Measurements from ENCODE around the gene RRP36.

Gene RRP36

GRCh38 chr6:43021270-43022047, at the start of gene RRP36 (continued):
- no peak for TF ChIP-seq PRDM2 (tag by site-specific recombination; IDR thresholded peaks at IDR 0.05; ENCODE audit: borderline replicate concordance)
- TF ChIP-seq ZNF704 (tag by site-specific recombination; IDR thresholded peaks at IDR 0.05), result no peak
- peak; percentile 77 for TF ChIP-seq ZNF629 (tag by site-specific recombination; IDR thresholded peaks at IDR 0.05)
- TF ChIP-seq ZNF2 (tag by site-specific recombination; IDR thresholded peaks at IDR 0.05), result peak; percentile 20; the same call in 1 of the 2 replicates
- no peak for TF ChIP-seq MEIS1 (CRISPR knock-in tag; IDR thresholded peaks at IDR 0.05; ENCODE audit: borderline replicate concordance)
- TF ChIP-seq ZSCAN18 (tag by site-specific recombination; IDR thresholded peaks at IDR 0.05), result no peak
- 0 out of 2 replicates have a peak, but pooled peaks have one; percentile 42 for TF ChIP-seq ZFP37 (tag by site-specific recombination; IDR thresholded peaks at IDR 0.05)
- TF ChIP-seq ZNF473 (tag by site-specific recombination; IDR thresholded peaks at IDR 0.05), result no peak
- TF ChIP-seq ZNF561 (tag by site-specific recombination; IDR thresholded peaks at IDR 0.05; ENCODE audit: borderline replicate concordance), result peak; percentile 55; the same call in 1 of the 2 replicates
- TF ChIP-seq OVOL3 (tag by site-specific recombination; IDR thresholded peaks at IDR 0.05), result no peak
- TF ChIP-seq ZBTB7A (tag by site-specific recombination; IDR thresholded peaks at IDR 0.05; ENCODE audit: low read depth), result no peak
- no peak for TF ChIP-seq ZNF169 (tag by site-specific recombination; IDR thresholded peaks at IDR 0.05)
- TF ChIP-seq ZNF394 (tag by site-specific recombination; IDR thresholded peaks at IDR 0.05; ENCODE audit: borderline replicate concordance), result no peak
- TF ChIP-seq ZBTB6 (tag by site-specific recombination; IDR thresholded peaks at IDR 0.05), result no peak; the same call in 1 of the 2 replicates
- peak; percentile 47; the same call in 1 of the 2 replicates for TF ChIP-seq KLF9 (tag by site-specific recombination; IDR thresholded peaks at IDR 0.05; ENCODE audit: low read depth)
- TF ChIP-seq ZFP69B (tag by site-specific recombination; IDR thresholded peaks at IDR 0.05), result no peak
- TF ChIP-seq ZNF639 (tag by site-specific recombination; IDR thresholded peaks at IDR 0.05), result no peak; the same call in 1 of the 2 replicates
- peak; percentile 42; the same call in 1 of the 2 replicates for TF ChIP-seq YY2 (tag by site-specific recombination; IDR thresholded peaks at IDR 0.05)
- TF ChIP-seq AEBP2 (tag by site-specific recombination; IDR thresholded peaks at IDR 0.05; ENCODE audit: borderline replicate concordance), result no peak
- TF ChIP-seq ZNF529 (tag by site-specific recombination; IDR thresholded peaks at IDR 0.05; ENCODE audit: insufficient replicate concordance), result no peak
- TF ChIP-seq ZNF664 (tag by site-specific recombination; IDR thresholded peaks at IDR 0.05), result no peak
- peak; percentile 64 for TF ChIP-seq PRDM1 (tag by site-specific recombination; IDR thresholded peaks at IDR 0.05)
- peak; percentile 76 for TF ChIP-seq ZXDB (tag by site-specific recombination; IDR thresholded peaks at IDR 0.05)
- no peak for TF ChIP-seq ZNF549 (tag by site-specific recombination; IDR thresholded peaks at IDR 0.05)
- TF ChIP-seq ZNF10 (tag by site-specific recombination; IDR thresholded peaks at IDR 0.05), result no peak
- peak; percentile 51; the same call in 1 of the 2 replicates for TF ChIP-seq ZNF660 (tag by site-specific recombination; IDR thresholded peaks at IDR 0.05)
- TF ChIP-seq ZFP41 (tag by site-specific recombination; IDR thresholded peaks at IDR 0.05; ENCODE audit: borderline replicate concordance), result no peak
